HG03159 (cell line): ENCODE measurements around the gene ACTR1B.
"Not testable (repeated sequence)": the region's sequence is repeated elsewhere in the genome, so short reads cannot be mapped to it uniquely, and the experiment has no call there.

Experiments
- ATAC-seq: cut with Tn5 transposase; IDR thresholded peaks from one replicate; pipeline ENCODE4 v1.9.1; 2021; ENCODE audit warnings: mild to moderate bottlenecking, moderate library complexity; ENCODE audit not compliant: unreplicated experiment

ACTR1B gene

DNA sequence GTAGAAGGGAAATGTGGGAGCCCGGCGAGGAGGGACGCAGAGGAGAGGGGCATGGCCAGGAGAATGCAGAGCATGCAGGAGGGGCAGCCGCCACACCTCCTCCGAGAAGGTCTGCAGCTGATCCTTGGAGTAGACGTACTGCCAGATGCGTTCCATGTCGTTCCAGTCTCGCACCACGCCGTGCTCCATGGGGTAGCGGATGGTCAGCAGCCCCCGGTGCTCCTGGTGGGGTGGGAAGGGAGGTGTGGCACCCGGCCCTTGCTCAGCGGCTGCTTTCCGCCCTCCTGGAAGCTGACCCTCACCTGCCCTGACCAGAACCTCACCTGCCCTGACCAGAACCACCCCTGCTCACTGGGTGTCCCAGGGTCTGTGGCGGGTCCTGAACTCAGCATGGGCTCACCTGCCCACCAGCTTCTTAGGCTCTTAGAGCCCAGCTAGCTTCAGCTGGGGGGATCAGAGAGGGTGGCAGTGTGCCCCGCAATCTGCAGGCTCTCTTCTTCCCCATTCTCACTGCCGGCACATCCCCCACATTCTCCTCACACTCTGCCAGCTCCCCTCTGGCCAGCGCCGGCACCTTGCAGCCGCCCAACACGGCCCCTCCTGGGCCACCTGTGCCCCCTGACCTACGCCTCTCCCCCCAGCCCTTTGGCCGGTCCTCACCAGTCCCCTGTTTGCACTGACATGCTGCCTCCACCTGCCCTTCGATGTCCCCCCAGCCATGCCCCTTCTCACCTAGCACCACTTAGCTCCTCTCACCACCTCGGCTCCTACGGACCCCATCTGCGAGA is 4.4 kb downstream of the ACTR1B start:
- ATAC-seq: no peak

DNA sequence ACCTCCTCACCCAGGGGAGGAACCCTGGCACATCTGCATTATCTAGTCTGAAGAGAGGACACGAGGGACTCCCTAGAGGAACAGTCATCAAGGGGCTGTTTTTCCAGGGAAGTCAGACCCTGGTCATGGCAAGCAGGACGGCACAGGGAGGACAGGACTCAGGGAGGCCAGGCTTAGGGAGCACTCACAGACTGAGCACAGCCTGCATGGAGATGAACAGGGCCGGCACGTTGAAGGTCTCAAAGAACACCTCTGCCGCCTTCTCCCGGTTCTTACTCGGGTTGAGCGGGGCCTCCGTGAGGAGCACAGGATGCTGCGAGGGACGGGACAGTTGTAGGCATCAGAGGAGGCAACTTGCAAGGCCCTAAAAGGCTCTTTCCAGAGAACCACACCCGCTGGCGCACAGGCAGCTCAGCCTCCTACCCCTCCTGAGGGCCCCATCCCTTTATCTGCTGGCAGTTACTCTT is 5.1 kb downstream of the ACTR1B start:
- no peak for ATAC-seq

DNA sequence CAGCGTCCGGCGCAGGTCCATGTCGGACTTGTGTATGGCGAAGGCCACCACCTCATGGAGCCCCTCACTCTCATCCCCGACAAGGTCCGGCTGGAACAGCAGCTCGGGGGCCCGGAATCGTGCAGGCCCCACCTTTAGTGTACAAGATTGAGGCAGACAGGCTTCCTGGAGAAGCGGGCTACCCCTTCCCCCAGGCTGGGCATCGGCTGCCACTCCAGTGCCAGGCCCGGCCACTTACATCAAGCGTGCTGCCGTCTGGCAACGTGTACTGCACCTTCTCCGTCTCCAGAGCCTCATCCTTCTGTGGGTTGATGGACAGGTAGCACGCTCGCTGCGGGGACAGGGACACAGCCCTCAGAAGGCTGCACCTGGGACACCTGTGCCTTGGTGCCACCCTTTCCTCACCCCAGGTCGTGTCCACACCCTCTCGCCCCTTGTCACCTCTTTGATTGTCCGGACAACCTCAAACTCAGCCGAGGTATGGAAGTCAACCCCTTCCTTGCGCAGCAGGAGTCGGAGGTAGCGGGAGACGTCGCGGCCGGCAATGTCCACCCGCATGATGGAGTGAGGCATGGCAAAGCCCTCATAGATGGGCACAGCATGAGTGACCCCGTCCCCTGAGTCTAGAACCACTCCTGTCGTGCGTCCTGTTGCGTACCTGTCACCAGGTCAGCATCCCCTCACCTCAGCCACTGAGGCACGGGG is 5.7 kb downstream of the ACTR1B start:
- ATAC-seq: no peak

DNA sequence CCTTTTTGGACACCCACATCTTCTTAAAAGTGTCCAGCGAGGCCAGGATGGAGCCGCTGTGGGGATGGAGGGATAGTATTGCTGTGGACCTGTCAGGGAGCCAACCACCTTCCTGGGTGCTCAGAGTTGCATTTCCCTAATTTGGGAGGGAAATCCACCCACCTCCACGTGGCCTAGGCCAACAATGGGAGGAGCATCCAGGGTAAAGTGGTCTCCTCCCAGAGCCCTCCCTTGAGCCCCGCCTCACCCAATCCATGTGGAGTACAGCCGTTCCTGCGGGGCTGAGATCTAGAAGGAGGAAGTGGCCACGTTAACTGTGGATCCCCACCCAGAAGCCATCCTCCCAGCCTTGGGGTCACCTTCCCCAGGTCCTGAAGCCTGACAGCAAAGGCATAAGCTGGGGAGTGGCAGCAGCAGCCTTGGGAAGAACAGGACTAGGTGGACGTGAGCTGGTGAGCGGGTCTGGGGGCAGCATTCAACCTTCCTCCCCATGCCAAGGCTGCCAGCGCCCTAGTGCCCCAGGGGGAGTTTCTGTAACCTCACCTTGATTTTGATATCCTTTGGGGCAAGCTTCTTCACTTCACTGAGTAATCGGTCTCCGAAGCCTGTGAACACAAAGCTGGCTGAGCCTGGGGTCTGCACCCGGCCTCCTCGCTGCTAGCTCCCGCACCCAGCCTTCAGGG is 6.8 kb downstream of the ACTR1B start:
- ATAC-seq: no peak

DNA sequence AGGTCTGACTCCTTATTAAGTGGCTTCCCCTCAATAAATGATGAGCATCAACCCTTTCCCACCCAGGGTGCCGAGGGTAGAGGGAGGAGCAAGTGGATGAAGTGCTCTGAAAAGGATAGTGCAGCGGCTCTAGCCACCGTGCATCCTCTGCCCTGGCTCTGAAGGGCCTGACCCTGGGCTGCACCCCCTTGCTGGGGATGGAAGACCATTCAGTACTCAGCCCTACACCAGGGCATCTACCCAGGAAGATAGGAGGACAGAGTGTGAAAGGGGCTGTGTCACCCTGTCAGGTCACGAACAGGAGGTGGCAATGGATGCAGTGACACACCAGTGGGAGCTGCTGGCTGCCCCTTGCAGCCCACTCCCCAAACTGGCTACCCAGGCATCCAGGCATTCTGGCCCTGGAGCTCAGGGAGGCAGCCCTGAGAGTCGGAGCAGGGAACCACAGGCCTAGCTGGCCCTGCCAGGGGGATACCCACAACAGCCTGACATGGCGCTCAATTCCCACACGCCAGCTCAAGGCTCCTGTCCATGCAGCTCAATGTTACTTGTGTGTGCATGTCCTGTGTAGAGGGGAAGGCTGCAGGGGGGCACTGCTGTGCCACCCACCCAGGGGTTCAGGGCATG is 7.6 kb downstream of the ACTR1B start:
- ATAC-seq: no peak

DNA sequence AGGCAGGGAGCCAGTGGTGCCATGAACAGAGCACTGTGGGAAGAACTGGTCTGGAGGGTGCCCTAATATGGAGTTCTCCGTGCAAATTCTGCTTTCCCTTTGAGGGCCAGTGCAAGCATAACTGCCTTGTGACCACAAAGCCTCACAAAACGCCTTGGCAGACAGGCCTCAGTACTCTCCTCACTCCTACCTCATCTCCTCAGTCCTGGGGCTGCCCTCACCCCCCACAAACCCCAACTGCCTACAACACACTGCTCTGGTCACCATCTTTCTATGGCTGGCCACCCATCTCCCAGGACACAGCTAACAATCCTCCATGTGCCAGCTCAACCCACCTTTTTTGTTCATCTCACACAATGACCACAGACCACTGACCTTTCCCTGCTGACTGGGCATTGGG is 9.1 kb downstream of the ACTR1B start:
- ATAC-seq: no peak

DNA sequence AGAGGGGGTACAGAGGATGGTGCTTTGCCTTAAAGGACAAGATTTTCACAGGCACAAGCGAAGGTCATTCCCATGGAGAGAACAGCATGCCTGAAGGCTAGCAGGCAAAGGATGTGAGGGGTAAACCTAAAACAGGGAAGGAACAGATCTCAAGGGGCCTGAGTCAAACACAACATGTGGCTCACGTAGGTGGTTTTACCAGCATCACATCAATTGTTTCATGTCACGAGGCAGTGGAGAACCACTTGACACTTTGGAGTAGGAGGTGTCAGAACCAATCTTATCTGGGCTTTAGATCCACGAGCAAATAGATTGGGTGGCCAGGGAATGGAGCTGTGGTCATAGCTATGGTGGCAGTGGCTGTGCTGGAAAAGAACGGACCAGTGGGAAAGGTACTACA is 9.5 kb downstream of the ACTR1B start:
- no peak for ATAC-seq

DNA sequence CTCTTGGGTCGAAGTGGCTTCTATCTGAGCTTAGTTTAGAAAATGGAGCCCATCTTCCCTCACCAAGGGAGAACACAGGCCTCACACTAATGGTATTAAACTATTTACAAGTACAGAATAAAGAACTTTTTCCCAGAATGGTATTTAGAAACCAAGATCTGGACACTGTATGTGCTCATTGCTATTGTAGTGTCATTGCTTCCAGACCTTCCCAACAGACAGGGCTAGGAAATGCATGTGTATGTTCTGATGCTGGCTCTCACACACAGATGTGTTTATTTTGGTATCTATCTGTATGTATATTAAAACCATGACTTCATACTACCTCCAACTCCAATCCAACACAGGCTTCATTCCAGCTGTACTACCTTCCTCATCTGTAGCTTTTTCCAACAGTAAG is 10.0 kb downstream of the ACTR1B start:
- ATAC-seq: no peak

DNA sequence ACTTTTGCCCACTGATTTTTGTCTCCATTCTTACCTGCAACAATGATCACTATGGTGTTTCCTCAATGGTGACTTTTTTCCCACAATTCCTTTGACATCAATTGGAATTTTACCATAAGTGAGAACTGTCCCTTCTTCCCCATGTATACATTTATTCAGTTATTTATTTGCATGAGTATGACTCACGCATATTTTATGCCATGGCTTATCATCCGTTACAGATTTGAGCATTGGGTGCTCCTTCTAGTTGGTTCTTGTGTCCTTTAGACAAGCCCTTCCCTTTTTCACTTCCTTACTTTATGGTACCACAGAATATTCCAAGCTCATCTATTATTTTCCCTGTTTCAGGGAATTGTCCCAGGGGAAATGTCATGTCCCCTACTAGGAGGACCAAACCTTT is 10.4 kb downstream of the ACTR1B start:
- ATAC-seq: no peak

DNA sequence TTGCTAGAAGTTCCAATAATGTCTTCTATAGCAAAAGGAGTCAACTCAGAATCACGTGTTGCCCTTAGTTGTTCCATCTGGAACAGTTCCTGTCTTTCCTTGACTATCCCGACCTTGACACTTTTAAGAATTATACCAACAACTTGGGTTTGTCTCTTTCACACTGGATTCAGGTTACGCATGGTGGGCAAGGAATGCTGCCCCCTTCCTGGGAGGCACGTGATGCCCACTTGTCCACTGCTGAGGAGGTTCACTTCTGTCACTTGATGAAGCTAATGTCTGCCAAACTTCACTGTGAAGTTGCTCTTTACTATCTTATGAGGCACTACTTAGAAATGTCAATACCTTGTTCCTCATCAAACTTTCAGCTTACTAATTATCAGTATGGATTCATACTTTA is 12.7 kb downstream of the ACTR1B start:
- ATAC-seq: no peak

DNA sequence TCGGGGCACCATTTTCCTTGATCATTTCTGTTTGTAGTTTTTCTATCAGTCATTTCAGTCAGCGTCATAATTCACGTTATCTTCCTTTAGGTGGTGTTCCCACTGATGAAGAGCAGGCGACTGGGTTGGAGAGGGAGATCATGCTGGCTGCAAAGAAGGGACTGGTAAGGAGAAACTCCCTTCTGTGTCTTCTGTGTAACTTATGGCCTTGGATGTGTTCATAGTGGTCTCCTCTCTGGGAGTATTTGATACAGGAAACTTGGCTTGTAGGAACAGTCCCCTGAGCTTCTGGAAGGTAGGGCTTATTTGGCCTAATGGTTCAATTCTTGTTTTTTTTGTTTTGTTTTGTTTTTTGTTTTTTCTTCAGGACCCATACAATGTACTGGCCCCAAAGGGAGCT is 16.9 kb downstream of the ACTR1B start:
- ATAC-seq: no peak

DNA sequence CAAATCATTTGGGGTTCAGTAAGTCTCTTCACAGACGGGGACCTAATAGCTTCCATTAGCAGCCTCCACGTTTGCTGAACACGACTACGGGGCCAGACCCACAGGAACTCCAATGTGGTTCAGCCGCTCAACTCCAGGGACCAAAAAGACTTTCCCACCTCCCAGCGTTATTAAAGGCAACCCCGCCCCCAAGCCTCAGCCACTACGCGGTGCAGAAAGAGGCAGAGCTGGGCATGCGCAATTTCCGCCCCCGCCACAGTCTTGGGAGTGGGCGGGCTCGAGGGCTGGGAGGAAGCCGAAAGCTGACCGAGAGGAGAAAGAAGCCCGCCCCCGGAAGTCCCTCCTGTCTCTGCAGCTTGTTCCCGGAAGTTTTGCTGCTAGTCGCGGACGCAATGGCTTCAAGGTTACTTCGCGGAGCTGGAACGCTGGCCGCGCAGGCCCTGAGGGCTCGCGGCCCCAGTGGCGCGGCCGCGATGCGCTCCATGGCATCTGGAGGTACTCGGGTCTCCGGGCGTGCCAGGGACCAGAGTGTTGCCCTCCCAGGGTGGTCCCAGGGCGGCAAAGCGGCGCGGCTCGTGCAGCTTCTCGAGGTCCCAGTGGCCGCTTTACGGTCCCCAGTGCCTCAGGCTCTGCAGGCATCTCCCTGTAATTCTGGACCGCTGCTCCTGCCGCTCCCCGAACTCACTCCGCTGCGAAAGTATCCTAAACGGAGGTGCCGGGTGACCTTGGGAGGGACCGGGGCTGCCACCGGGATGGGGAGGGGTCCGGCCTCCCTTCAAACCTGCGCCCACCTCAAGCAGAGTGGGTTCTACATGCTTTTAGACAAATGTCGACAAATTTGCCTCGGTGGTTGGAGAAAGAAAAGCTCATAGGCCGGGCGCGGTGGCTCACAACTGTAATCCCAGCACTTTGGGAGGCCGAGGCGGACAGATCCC is 17.9 kb downstream of the ACTR1B start, which contains the start of gene COX5B:
Gene COX5B, plus strand, starts transcription at position 368 of the 935 bp plus-strand sequence. Its CDS starts 25 bp downstream, at position 393.
- peak; percentile 94 for ATAC-seq

DNA sequence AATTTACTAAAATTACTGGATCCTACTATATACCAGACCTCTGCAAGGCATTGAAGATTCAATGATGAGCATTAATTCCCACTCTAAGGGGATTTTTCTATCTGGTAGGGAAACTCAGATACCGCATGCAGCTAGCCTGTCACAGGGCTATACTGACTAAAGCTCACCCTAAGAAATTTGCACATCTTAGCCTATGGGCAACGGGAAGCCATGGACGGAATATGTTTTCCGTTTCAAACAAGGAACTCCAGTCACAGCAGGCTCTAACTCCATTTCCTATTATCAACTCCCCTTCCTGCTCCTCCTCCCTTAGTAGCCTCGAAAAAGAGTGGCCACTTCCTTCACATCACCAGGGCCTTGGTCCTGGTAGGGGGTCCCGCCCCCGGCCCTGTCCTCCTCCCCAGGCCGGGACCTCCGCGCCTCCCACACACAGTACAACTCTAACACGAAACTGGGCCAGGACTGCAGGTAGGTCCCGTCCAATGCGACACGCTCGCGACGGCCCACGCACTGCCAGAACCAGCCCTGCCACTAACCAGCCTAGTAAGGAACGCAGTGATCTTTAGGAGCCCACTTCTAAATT is 18.6 kb downstream of the ACTR1B start:
- ATAC-seq: peak; percentile 21

DNA sequence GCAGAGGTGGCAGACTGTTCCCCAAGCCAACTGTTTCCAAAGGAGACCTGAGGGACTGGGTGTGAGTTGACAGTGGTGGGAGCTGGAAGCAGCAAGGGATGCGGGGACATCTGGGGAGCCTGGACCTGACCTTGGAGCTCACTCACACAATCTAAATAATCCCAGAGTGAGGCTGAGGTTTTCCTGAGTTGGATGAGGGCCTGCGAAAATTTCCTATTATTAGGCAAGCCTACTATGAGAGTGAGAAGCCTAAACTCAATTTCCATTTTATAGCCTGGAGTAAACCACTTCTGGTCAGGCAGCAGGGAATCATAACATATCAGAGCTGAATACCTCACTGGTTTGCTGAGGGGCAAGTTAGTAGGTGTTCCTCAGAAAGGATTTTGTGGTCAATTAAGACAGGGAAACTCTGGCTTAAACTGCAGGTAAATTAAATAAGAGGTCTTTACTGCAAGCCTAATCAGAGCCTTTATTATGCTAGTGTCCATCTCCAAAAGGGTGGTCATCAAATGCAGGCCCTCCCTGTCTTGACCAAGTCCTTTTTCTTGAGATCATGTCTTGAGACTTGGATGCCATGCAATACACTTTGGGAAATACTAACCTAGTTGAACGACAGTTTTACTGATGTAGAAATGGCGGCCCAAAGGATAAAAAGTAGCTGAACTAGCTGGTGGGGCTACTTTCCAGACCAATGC is 19.7 kb downstream of the ACTR1B start:
- no peak for ATAC-seq

DNA sequence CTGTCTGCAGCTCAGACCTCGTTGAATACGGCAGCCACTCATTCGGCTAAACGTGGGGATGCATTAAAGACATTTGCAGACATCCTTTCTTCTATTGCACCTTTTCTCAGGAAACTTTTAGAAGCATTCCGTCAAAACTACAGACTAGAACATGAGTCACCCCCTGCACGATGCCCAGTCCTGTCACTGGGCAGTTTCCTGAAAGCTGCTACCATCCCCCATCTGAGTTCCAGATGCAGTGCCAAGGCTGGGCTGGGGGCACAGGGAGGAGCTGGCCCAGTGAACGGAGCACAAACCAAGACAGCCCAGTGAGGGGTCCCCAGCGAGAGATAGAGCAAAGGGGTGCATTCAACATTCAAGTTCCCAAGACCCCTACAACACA is 37.8 kb downstream of the ACTR1B start:
- ATAC-seq: not testable (repeated sequence)

DNA sequence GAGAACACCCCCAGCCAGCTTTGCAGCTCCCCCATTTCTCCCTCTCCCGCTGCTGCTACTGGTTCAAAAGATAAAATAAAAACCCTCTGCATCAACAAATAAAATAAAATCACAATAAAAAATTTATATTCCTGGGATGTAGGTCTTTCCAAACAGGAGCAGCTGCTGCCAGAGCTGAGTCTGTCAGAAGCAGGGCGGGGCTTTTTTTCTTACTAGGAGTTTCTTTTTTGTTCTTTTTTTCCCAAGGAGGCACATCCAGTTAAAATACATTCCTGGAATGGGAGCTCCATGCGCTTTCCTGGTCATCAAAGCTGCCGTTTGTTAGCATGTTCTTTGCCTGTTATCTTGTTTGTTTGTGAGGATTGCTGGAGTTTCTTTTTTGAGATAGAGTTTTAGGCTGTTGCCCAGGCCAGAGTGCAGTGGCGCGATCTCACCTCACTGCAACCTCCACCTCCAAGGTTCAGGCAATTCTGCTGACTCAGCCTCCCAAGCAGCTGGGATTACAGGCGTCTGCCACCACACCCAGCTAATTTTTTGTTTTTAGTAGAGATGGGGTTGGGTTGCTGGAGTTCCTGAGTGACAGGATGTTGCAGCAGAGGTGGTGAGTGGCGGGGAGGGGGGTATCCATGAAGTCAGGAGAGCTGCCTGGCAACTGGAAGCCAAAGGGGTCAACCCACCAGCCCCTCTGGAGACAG is 38.3 kb downstream of the ACTR1B start:
- not testable (repeated sequence) for ATAC-seq

DNA sequence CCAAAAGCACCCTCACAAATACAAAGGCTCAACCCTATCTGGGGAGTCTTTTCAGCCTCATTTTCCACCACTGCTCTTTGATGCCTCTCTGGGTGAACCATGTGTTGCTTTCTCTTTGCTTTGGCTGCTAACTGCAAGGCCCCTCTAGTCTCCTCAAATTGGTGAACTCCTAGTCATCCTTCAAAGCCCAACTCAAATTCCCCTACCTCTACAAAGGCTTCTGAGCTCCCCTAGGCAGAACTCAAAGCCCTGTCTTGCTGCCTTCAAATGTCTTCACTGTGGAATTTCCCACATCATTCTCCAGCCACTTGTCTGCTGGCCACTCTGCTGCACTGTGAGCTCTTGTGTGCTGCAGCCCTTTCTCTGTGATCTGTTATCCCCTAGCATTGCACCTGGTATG is 40.9 kb downstream of the ACTR1B start:
- not testable (repeated sequence) for ATAC-seq

DNA sequence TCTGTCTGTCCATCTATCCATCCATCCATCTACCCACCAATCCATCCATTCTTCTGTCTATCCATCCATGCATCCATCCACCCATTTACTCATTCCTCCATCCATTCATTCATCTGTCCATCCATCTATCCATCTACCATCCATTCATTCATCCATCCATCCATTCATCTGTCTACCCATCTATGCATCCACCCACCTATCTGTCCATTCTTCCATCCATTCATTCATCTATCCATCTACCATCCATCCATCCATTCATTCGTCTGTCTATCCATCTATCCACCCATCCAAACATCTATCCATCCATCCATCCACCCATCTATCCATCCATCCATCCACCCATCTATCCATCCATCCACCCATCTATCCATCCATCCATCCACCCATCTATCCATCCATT is 43.4 kb downstream of the ACTR1B start:
- ATAC-seq: not testable (repeated sequence)
